ENCODE measurements around the gene PDE4D. TPM values are rescaled to one million over a fixed set of nuclear protein-coding genes. Genes with fewer than 3 reads are reported as not detected.

The PDE4D gene
- total RNA-seq, 1 donor from 2014 or later: 2.3 TPM

DNA sequence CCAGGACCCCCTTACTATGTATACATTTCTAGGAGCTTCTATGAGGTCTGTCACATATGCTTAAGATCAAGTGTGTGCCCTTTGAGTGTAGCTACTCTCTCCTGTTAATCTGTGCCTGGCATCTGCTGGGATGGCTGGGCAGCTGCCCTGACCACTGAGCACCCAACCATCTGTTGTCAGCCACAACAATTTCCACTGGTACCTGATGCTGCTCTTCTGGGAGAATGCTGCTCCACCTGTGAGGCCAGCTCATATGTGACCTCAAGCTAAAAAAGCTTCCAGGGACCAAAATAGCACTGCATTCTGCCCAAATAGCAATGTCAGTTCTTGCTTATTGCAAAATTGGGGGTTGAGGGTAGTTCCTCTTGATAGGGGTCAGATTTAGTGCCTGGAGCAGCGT is 715.0 kb downstream of the PDE4D start:
- H3K27ac ChIP-seq: no peak overlapping the region
- H4K20me1 ChIP-seq (ENCODE audit: low read depth): no peaks in the 10 kb centered on the region
- no peaks in the 10 kb centered on the region for H3K36me3 ChIP-seq
- Mint-ChIP-seq H3K36me3 (no peaks in the 10 kb centered on the region), H3K4me1 (peaks cover 7% of the 10 kb centered on the region), H3K9me3 (no peaks in the 10 kb centered on the region), H3K27me3 (ENCODE audit: insufficient read depth, low read depth) (peaks cover 2% of the 10 kb centered on the region), H3K27ac (no peak overlapping the region), H3K4me3 (no peak overlapping the region)
- no peak overlapping the region for H3K4me3 ChIP-seq
- H3K27me3 ChIP-seq: no peaks in the 10 kb centered on the region
- DNase-seq (ENCODE audit: low spot score): no peak
- no peak overlapping the region for H3K9ac ChIP-seq
- peaks cover 7% of the 10 kb centered on the region for H3K4me1 ChIP-seq
- H2AFZ ChIP-seq (replicated peaks): no peak overlapping the region
- H3K79me2 ChIP-seq (ENCODE audit: low read depth): no peaks in the 10 kb centered on the region
- no peaks in the 10 kb centered on the region for H3F3A ChIP-seq (ENCODE audit: low read depth)
- H3K9me3 ChIP-seq (ENCODE audit: low read depth): no peaks in the 10 kb centered on the region
- H3K4me2 ChIP-seq: no peak overlapping the region
- TF ChIP-seq EZH2phosphoT487 (IDR thresholded peaks at IDR 0.05): no peak
- no peak for TF ChIP-seq EZH2 (IDR thresholded peaks at IDR 0.05)
- TF ChIP-seq, protein P1, sequence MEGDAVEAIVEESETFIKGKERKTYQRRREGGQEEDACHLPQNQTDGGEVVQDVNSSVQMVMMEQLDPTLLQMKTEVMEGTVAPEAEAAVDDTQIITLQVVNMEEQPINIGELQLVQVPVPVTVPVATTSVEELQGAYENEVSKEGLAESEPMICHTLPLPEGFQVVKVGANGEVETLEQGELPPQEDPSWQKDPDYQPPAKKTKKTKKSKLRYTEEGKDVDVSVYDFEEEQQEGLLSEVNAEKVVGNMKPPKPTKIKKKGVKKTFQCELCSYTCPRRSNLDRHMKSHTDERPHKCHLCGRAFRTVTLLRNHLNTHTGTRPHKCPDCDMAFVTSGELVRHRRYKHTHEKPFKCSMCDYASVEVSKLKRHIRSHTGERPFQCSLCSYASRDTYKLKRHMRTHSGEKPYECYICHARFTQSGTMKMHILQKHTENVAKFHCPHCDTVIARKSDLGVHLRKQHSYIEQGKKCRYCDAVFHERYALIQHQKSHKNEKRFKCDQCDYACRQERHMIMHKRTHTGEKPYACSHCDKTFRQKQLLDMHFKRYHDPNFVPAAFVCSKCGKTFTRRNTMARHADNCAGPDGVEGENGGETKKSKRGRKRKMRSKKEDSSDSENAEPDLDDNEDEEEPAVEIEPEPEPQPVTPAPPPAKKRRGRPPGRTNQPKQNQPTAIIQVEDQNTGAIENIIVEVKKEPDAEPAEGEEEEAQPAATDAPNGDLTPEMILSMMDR (IDR thresholded peaks at IDR 0.05): no peak

- no peaks in the 10 kb centered on the region for H3K9me3 ChIP-seq (ENCODE audit: low read depth)
- Mint-ChIP-seq H3K27me3 (ENCODE audit: insufficient read depth, low read depth) (peaks cover 2% of the 10 kb centered on the region), H3K9me3 (no peaks in the 10 kb centered on the region), H3K36me3 (no peaks in the 10 kb centered on the region), H3K27ac (no peak overlapping the region), H3K4me1 (peaks cover 5% of the 10 kb centered on the region), H3K4me3 (no peak overlapping the region)
- H3K36me3 ChIP-seq: no peaks in the 10 kb centered on the region
- H3K79me2 ChIP-seq (ENCODE audit: low read depth): no peaks in the 10 kb centered on the region
- H3F3A ChIP-seq (ENCODE audit: low read depth): no peaks in the 10 kb centered on the region
- no peak overlapping the region for H3K4me3 ChIP-seq
- TF ChIP-seq EZH2phosphoT487 (IDR thresholded peaks at IDR 0.05): no peak
- no peak for TF ChIP-seq EZH2 (IDR thresholded peaks at IDR 0.05)
- no peak overlapping the region for H3K27ac ChIP-seq
- peaks cover 6% of the 10 kb centered on the region for H3K4me1 ChIP-seq
- H2AFZ ChIP-seq (replicated peaks): no peak overlapping the region
- H3K9ac ChIP-seq: no peak overlapping the region
- no peak for DNase-seq (ENCODE audit: low spot score)
- H3K27me3 ChIP-seq: no peaks in the 10 kb centered on the region
- H4K20me1 ChIP-seq (ENCODE audit: low read depth): no peaks in the 10 kb centered on the region
- no peak overlapping the region for H3K4me2 ChIP-seq
Observed at GRCh38 chr5:59178071-59178470, 715.5 kb downstream of the PDE4D start.

- Histone ChIP-seq H3F3A (ENCODE audit: low read depth) (no peaks in the 10 kb centered on the region), H3K4me2 (no peak overlapping the region), H3K36me3 (no peaks in the 10 kb centered on the region), H3K9ac (no peak overlapping the region), H3K4me3 (no peak overlapping the region), H4K20me1 (ENCODE audit: low read depth) (no peaks in the 10 kb centered on the region), H2AFZ (replicated peaks) (no peak overlapping the region), H3K9me3 (ENCODE audit: low read depth) (no peaks in the 10 kb centered on the region), H3K27ac (no peak overlapping the region), H3K79me2 (ENCODE audit: low read depth) (no peaks in the 10 kb centered on the region), H3K27me3 (no peaks in the 10 kb centered on the region), H3K4me1 (peaks cover 1% of the 10 kb centered on the region)
- H3K27me3 Mint-ChIP-seq (ENCODE audit: insufficient read depth, low read depth): peaks cover 2% of the 10 kb centered on the region
- TF ChIP-seq EZH2phosphoT487 (IDR thresholded peaks at IDR 0.05) (no peak), EZH2 (IDR thresholded peaks at IDR 0.05) (no peak)
- TF ChIP-seq, protein P1 (IDR thresholded peaks at IDR 0.05): no peak
- DNase-seq (ENCODE audit: low spot score): no peak
- H3K36me3 Mint-ChIP-seq: no peaks in the 10 kb centered on the region
- no peak overlapping the region for H3K4me3 Mint-ChIP-seq
- peaks cover under 1% of the 10 kb centered on the region for H3K4me1 Mint-ChIP-seq
- no peak overlapping the region for H3K27ac Mint-ChIP-seq
- no peaks in the 10 kb centered on the region for H3K9me3 Mint-ChIP-seq
Observed at GRCh38 chr5:59177644-59178043, 715.9 kb downstream of the PDE4D start.

GRCh38 chr5:59174248-59174844 is 719.2 kb downstream of the PDE4D start:
- peak; percentile 64 for DNase-seq (ENCODE audit: low spot score)
- no peaks in the 10 kb centered on the region for H3K27me3 ChIP-seq
- H3K4me1 ChIP-seq: no peaks in the 10 kb centered on the region
- no peaks in the 10 kb centered on the region for H3K79me2 ChIP-seq (ENCODE audit: low read depth)
- Mint-ChIP-seq H3K4me1 (no peaks in the 10 kb centered on the region), H3K27me3 (ENCODE audit: insufficient read depth, low read depth) (peaks cover 4% of the 10 kb centered on the region), H3K4me3 (no peak overlapping the region), H3K9me3 (no peaks in the 10 kb centered on the region), H3K27ac (no peak overlapping the region), H3K36me3 (no peaks in the 10 kb centered on the region)
- no peaks in the 10 kb centered on the region for H3K9me3 ChIP-seq (ENCODE audit: low read depth)
- no peak for TF ChIP-seq EZH2 (IDR thresholded peaks at IDR 0.05)
- TF ChIP-seq, protein P1 (IDR thresholded peaks at IDR 0.05): peak; percentile 91
- TF ChIP-seq EZH2phosphoT487 (IDR thresholded peaks at IDR 0.05): no peak
- no peak overlapping the region for H2AFZ ChIP-seq (replicated peaks)
- no peak overlapping the region for H3K27ac ChIP-seq
- no peak overlapping the region for H3K4me3 ChIP-seq
- no peak overlapping the region for H3K9ac ChIP-seq
- H3K36me3 ChIP-seq: no peaks in the 10 kb centered on the region
- no peak overlapping the region for H3K4me2 ChIP-seq
- H3F3A ChIP-seq (ENCODE audit: low read depth): no peaks in the 10 kb centered on the region
- H4K20me1 ChIP-seq (ENCODE audit: low read depth): no peaks in the 10 kb centered on the region

All from neural progenitor cell (in vitro differentiated cells).